GM18907 (cell line): ENCODE measurements around the gene AHCY.
"Not testable (repeated sequence)": the region's sequence is repeated elsewhere in the genome, so short reads cannot be mapped to it uniquely, and the experiment has no call there.

Experiments
- ATAC-seq: cut with Tn5 transposase; IDR thresholded peaks from one replicate; pipeline ENCODE4 v1.9.1; 2021; ENCODE audit warnings: mild to moderate bottlenecking, moderate library complexity; ENCODE audit not compliant: unreplicated experiment

Gene AHCY

GRCh38 chr20:34302723-34303533, at the start of gene AHCY:
AHCY (minus strand) TSS chr20:34303355; CDS start chr20:34303270, 85 bp downstream.
- ATAC-seq, result peak; percentile 91

GRCh38 chr20:34350095-34350494, 46.9 kb upstream of the AHCY start:
- ATAC-seq, result no peak

- ATAC-seq, result no peak
Observed at GRCh38 chr20:34347571-34347970, 44.4 kb upstream of the AHCY start.

- not testable (repeated sequence) for ATAC-seq
Observed at GRCh38 chr20:34346533-34346865, 43.3 kb upstream of the AHCY start.

- ATAC-seq, result not testable (repeated sequence)
Observed at GRCh38 chr20:34345839-34346532, 42.8 kb upstream of the AHCY start.

- ATAC-seq, result no peak
Observed at GRCh38 chr20:34345402-34345736, 42.2 kb upstream of the AHCY start.

GRCh38 chr20:34344238-34344637, 41.1 kb upstream of the AHCY start:
- no peak for ATAC-seq

DNA sequence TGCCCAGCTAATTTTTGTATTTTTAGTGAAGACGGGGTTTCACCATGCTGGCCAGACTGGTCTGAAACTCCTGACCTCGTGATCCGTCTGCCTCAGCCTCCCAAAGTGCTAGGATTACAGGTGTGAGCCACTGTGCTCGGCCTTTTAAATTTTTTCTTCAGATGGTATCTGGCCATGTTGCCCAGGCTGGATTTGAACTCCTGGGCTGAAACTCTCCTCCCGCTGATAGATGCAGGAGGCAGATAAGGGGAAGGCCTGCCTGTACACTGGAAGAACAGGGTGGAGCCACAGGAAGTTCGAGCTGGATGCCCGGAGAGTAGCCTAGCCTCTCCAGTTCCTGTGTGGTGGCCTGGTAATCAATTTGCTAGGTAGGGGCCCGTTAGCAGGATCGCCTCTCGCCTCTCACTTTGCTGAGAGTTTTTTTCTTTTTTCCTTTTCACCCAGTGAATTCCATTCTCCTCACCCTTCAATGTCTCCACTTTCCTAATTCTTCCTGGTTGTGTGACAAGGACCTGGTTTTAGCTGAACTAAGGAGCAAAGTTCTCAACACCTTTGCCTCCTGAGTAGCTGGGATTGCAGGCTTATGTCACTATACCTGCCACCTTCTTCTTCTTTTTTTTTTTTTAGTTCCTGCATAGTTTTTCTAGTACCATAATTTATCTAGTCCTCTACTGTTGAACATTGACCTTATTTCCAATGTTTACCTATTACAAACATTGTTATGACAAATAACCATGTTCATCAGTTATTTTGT, 40.5 kb upstream of the AHCY start:
- no peak for ATAC-seq

DNA sequence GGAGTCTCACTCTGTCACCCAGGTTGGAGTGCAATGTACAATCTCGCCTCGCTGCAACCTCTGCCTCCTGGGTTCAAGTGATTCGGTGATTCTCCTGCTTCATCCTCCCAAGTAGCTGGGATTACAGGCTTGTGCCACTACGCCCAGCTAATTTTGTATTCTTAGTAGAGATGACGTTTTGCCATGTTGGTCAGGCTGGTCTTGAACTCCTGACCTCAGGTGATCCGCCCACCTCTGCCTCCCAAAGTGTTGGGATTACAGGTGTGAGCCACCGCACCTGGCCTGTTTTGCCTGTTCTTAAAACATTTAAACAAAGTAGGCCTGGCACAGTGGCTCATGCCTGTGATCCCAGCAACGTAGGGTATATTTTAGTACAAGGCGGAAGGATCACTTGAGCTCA, 38.0 kb upstream of the AHCY start:
- ATAC-seq, result not testable (repeated sequence)

DNA sequence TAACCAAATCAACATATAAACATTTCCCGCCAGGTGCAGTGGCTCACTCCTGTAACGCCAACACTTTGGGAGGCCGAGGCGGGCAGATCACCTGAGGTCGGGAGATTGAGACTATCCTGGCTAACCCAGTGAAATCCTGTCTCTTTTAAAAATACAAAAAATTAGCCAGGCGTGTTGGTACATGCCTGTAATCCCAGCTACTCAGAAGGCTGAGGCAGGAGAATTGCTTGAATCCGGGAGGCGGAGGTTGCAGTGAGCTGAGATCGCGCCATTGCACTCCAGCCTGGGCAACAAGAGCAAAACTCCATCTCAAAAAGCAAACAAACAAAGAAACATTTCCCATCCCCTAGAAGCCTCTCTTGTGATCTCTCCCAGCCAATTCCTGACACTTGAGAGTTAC, 37.6 kb upstream of the AHCY start:
- ATAC-seq, result not testable (repeated sequence)

DNA sequence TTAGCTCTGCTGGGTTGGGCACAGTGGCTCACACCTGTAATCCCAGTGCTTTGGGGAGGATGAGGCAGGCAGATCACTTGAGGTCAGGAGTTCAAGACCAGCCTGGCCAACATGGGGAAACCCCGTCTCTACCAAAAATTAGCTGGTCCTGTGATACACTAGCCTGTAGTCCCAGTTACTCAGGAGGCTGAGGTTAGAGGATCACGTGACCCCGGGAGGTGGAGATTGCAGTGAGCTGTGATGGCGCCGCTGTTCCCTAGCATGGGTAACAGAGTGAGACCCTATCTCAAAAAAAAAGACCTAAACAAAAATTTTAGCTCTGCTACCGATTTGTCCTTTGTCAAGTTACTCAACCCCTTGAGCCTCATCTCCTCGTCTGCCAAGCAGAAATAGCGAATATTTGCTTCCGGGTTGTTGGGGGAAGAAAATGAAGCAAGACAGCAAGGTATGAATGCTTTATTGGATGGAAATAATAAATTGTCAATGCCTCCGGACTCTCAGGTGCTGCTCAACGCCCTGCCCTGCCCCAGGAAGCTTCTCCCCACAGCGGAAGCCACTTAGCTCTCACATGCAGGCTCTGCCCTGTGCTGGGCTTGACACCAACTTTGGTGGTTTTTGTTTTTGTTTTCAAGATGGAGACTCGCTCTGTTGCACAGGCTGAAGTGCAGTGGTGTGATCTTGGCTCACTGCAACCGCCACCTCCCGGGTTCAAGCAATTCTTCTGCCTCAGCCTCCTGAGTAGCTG, 35.0 kb upstream of the AHCY start:
- ATAC-seq, result no peak

DNA sequence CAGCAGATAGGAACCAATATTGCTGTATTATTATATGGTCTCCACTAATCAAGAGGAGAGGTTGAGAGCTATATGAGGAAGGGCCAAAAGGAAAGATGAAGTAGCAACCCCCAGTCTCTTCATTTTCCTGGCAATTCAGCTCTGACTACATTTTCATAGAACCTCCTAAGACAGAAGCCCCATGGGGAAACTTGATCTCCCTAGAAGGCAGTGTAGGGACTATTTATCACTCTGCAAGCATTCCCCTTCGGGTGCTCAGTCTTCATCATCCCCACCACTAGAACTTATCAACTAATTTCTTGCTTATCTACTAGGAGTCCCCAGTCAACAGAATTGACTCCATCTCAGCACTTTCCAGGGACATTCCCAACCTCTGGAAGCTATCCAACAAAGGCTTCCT, 34.4 kb upstream of the AHCY start:
- no peak for ATAC-seq

- no peak for ATAC-seq
Observed at GRCh38 chr20:34334654-34335407, 31.7 kb upstream of the AHCY start.

DNA sequence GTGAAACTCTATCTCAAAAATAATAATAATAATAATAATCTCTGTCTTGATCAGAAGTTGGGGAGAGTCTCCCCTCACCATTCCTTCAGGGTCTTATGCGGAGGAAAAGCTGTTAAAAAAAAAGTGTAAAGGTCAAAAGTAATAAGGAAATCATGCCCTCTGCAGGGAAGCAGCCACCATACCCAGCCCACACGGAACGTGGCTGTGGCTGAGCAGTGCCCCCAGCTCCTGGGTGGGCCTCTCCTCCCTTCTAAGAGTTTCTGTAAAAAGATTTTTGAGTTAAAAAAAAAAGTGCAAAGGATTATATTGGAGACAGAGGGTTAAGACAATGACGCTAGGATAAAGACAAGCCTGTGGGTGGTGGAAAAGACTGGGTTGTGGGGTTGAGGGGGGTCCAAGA, 30.6 kb upstream of the AHCY start:
- ATAC-seq, result no peak

GRCh38 chr20:34332262-34332920, 29.2 kb upstream of the AHCY start:
- no peak for ATAC-seq

- no peak for ATAC-seq
Observed at GRCh38 chr20:34331838-34332237, 28.7 kb upstream of the AHCY start.

- not testable (repeated sequence) for ATAC-seq
Observed at GRCh38 chr20:34330861-34331544, 27.8 kb upstream of the AHCY start.

- ATAC-seq, result no peak
Observed at GRCh38 chr20:34328928-34329677, 25.9 kb upstream of the AHCY start.

GRCh38 chr20:34328207-34328606, 25.1 kb upstream of the AHCY start:
- ATAC-seq, result not testable (repeated sequence)
